ENCODE measurements around the gene PALB2.

GRCh38 chr16:23682181-23682580 lies 41.1 kb upstream of the PALB2 start:
- TF ChIP-seq CTCF (CRISPR knock-in tag; IDR thresholded peaks at IDR 0.05), result no peak
- no peak for TF ChIP-seq NFYB (CRISPR knock-in tag; IDR thresholded peaks at IDR 0.05)

All from HepG2 (cell line).